KMS-11 (cell line): Measurements from ENCODE around the gene EPS8.

ENCODE experiments used
- H2AFZ ChIP-seq: fragments of 200-600 bp; sonication (generic); 2 replicates; pipeline ENCODE4 v1.6.1; 2016; ENCODE audit warnings: antibody characterized with exemption, mixed run types, low read depth
- H3K27ac ChIP-seq: fragments of 200-600 bp; sonication (generic); 2 replicates; pipeline ENCODE4 v1.6.1; 2016; ENCODE audit warnings: mild to moderate bottlenecking, mixed run types
- H3K27me3 ChIP-seq: fragments of 200-600 bp; sonication (generic); 2 replicates; pipeline ENCODE4 v1.6.1; 2017; ENCODE audit warnings: mild to moderate bottlenecking, low read depth, mixed run types, moderate library complexity; ENCODE audit not compliant: insufficient read depth
- H3K36me3 ChIP-seq: fragments of 200-600 bp; sonication (generic); 2 replicates; pipeline ENCODE4 v1.6.1; 2017; ENCODE audit warnings: mild to moderate bottlenecking, mixed run types; ENCODE audit not compliant: insufficient read depth
- H3K4me1 ChIP-seq: fragments of 200-600 bp; sonication (generic); 2 replicates; pipeline ENCODE4 v1.6.1; 2016; ENCODE audit warnings: mild to moderate bottlenecking, low read depth, mixed run types; ENCODE audit not compliant: poor library complexity, severe bottlenecking
- H3K4me2 ChIP-seq: fragments of 200-600 bp; sonication (generic); 2 replicates; pipeline ENCODE4 v1.7.0; 2016; ENCODE audit warnings: mild to moderate bottlenecking, mixed run types
- H3K4me3 ChIP-seq: fragments of 200-600 bp; sonication (generic); IDR thresholded peaks from 2 replicates; pipeline ENCODE4 v1.6.1; 2017; ENCODE audit warnings: low read depth, low read length, mixed read lengths; ENCODE audit not compliant: insufficient read depth
- H3K79me2 ChIP-seq: fragments of 200-600 bp; sonication (generic); 2 replicates; pipeline ENCODE4 v1.6.1; 2016; ENCODE audit warnings: low read depth, mixed run types; ENCODE audit not compliant: insufficient read depth
- H3K9ac ChIP-seq: fragments of 200-600 bp; sonication (generic); 2 replicates; pipeline ENCODE4 v1.6.1; 2016; ENCODE audit warnings: mild to moderate bottlenecking, mixed run types
- H4K20me1 ChIP-seq: fragments of 200-600 bp; sonication (generic); 2 replicates; pipeline ENCODE4 v1.6.1; 2016; ENCODE audit warnings: mild to moderate bottlenecking, mixed run types; ENCODE audit not compliant: insufficient read depth
- CTCF ChIP-seq: fragments of 200-600 bp; sonication (generic); conservative IDR thresholded peaks from 2 replicates; pipeline ENCODE4 v1.6.1; 2017; ENCODE audit warnings: low read depth, mild to moderate bottlenecking, antibody characterized with exemption, low read length, moderate library complexity, mixed read lengths

EPS8 gene

GRCh38 chr12:15789220-15790171, at the start of gene EPS8:
EPS8 (minus strand) TSS chr12:15789388; CDS start chr12:15682951, 106,437 bp downstream.
- peak within 1 kb of the TSS; percentile 87 for H3K4me2 ChIP-seq
- peak within 1 kb of the TSS; percentile 98 for H2AFZ ChIP-seq
- no peaks in the 10 kb centered on the region for H4K20me1 ChIP-seq
- H3K36me3 ChIP-seq: no peaks in the 10 kb centered on the region
- H3K9ac ChIP-seq: peak within 1 kb of the TSS; percentile 46; the same call in 1 of the 2 replicates
- H3K27me3 ChIP-seq: no peaks in the 10 kb centered on the region; the same call in 1 of the 2 replicates
- peaks cover 11% of the 10 kb centered on the region for H3K4me1 ChIP-seq
- no peak for TF ChIP-seq CTCF
- H3K27ac ChIP-seq: peak within 1 kb of the TSS; percentile 39; the same call in 1 of the 2 replicates
- H3K79me2 ChIP-seq: no peaks in the 10 kb centered on the region
- H3K4me3 ChIP-seq: no peak within 1 kb of the TSS

- no peaks in the 10 kb centered on the region for H3K79me2 ChIP-seq
- H2AFZ ChIP-seq: no peak overlapping the region
- no peak overlapping the region for H3K4me3 ChIP-seq
- H4K20me1 ChIP-seq: no peaks in the 10 kb centered on the region
- H3K9ac ChIP-seq: no peak overlapping the region
- H3K4me2 ChIP-seq: no peak overlapping the region
- no peaks in the 10 kb centered on the region for H3K27me3 ChIP-seq
- TF ChIP-seq CTCF: no peak
- no peak overlapping the region for H3K27ac ChIP-seq
- no peaks in the 10 kb centered on the region for H3K36me3 ChIP-seq
- no peaks in the 10 kb centered on the region for H3K4me1 ChIP-seq
These were observed 48.1 kb upstream of the EPS8 start for GRCh38 chr12:15837141-15837790.

GRCh38 chr12:15834575-15834974, 45.4 kb upstream of the EPS8 start:
- no peak for TF ChIP-seq CTCF
- H3K27ac ChIP-seq: no peak overlapping the region
- H3K36me3 ChIP-seq: no peaks in the 10 kb centered on the region
- no peaks in the 10 kb centered on the region for H4K20me1 ChIP-seq
- H2AFZ ChIP-seq: no peak overlapping the region
- no peak overlapping the region for H3K4me2 ChIP-seq
- H3K4me3 ChIP-seq: no peak overlapping the region
- no peaks in the 10 kb centered on the region for H3K4me1 ChIP-seq
- no peaks in the 10 kb centered on the region for H3K79me2 ChIP-seq
- H3K9ac ChIP-seq: no peak overlapping the region
- no peaks in the 10 kb centered on the region for H3K27me3 ChIP-seq

- H4K20me1 ChIP-seq: no peaks in the 10 kb centered on the region
- no peak overlapping the region for H3K27ac ChIP-seq
- no peaks in the 10 kb centered on the region for H3K27me3 ChIP-seq
- no peak for TF ChIP-seq CTCF
- H3K36me3 ChIP-seq: no peaks in the 10 kb centered on the region
- no peaks in the 10 kb centered on the region for H3K4me1 ChIP-seq
- H3K4me3 ChIP-seq: no peak overlapping the region
- H3K4me2 ChIP-seq: no peak overlapping the region
- no peak overlapping the region for H3K9ac ChIP-seq
- no peaks in the 10 kb centered on the region for H3K79me2 ChIP-seq
- no peak overlapping the region for H2AFZ ChIP-seq
These were observed 42.3 kb upstream of the EPS8 start for GRCh38 chr12:15831315-15831978.
